Fibroblast of skin of left biceps (primary cell): Measurements from ENCODE around the gene CDH2.
A peak's percentile ranks its signal among the peaks of the same experiment; 100 is the strongest.

Experiments used
- DNase-seq, 2 experiments: peaks; one replicate each; pipeline ENCODE4 v3.0.0-alpha.2; 2013; ENCODE audit warnings: low read depth in 2 of 2

Gene CDH2

DNA sequence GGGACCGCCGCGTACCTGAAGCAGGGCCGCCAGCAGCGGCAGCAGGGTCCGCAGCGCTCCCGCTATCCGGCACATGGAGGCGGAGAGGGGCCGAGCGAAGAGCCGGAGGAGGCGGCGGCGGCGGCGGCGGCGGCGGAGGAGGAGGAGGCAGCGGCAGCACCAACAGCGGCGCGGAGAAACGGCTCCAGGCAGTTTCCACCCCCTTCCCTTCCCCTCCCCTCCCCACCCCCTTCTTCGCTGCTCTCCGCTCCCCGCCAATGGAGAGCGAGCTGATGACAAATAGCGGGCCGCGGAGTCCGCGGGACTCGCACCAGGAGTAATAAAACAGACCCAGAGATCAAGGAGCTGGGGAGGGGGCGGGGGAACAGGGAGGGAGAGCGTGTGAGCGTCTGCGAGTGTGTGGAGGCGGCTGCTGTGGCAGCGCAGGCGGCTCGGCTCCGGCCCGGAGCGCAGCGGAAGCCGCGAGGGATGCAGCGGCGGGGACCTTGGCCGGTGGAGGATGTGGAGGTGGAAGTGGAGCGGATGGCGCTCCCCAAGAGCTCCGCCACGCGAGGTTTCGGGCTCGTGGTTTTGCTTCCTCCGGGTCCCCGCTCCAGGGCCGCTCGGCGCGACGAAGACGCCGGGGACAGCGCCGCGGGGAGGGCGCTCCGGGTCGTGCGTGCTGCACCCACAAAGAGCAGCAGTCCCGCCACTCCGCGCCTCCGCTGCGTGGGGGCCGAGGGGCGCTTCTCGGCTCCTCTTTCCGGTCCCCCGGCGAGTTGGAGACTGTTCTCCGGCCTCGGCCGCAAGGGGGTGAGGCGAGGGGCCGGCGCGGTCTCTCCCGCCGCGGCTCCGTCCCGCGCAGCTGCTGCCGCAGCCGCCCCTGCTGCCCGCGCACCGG is at the start of gene CDH2:
CDH2 (minus strand) TSS at position 183 of the 880 bp plus-strand sequence; CDS start at position 75, 108 bp downstream.
- DNase-seq = peak; percentile 86 to 88

DNA sequence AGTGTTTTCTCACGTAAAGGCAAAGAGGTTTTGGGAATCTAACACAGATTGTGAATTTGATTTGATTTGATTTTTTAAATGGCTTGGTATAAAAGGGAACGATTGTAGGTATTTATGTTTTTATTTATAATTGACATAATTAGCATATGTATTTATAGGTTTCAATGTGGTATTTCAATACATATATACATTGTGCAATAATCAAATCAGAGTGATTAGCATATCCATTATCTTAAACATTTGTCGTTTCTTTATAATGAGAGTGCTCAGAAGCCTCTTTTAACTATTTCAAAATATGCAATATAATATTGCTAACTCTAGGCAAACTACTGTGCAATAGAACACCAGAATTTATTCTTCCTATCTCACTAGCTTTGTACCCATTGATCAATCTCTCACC is 35.1 kb upstream of the CDH2 start:
- DNase-seq = no peak

DNA sequence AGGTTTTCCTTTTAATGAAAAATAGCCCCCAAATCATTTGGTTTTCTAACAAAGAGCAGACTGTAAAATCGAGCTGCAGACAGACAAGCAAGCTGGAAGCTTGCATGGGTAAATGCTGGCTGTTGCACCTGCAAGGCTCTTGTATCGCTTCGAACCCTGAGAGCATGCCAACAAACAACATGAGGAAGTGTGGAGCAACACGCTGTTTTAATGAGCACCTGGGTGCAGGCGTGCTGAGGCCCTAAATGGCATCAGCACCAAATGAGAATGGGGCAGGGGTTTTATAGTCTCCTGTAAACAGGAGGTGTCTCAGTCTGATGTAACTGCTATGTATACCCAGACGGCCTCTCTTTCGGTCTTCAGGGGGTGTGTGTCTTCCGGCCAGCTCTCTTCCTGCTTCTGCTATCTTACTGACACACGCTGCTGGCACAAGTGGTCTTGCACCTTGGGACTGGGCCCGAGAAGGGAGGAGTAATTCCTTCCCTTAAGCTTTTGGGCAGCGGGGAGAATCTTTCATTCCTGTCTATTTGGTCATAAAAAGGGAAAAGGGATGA is 31.9 kb upstream of the CDH2 start:
- no peak for DNase-seq

GRCh38 chr18:28208268-28208667 is 31.3 kb upstream of the CDH2 start:
- DNase-seq = no peak

DNA sequence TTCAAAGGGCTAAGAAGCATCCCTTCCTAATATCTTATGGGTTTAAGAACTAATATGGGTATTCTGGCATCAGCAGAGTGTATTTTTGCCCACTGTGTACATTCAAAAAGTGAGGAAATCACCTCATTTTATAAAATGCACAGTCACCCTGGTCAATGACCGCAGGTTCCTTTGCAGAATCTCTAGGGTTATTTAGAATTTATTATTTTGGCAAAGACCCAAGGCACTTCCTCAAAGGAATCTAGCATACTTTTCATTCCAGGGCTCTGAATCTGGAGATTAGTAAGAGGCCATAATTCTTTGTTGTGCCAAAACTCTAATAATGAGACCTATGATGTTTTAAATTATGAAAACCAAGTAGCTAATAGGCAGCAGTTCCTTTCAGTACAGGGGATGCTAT is 27.2 kb upstream of the CDH2 start:
- DNase-seq = peak; percentile 77 to 82

DNA sequence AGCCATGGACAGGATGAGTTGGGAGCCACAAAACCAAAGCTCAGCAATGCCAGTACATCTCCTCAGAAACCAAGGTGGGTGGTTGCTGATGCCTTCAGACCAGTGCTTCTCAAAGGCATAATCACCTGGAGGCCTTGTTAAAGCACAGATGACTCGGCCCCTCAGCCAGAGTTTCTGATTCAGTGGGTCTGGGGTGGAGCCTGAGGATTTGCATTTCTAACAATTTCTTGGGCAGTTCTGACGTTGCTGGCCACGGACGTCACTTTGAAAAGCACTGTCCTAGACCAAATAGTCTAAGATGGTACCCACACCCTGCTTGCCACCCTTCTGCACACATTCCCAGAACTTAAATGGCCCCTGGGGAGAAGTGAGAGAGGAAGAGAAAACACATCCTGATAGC is 24.1 kb upstream of the CDH2 start:
- no peak for DNase-seq

DNA sequence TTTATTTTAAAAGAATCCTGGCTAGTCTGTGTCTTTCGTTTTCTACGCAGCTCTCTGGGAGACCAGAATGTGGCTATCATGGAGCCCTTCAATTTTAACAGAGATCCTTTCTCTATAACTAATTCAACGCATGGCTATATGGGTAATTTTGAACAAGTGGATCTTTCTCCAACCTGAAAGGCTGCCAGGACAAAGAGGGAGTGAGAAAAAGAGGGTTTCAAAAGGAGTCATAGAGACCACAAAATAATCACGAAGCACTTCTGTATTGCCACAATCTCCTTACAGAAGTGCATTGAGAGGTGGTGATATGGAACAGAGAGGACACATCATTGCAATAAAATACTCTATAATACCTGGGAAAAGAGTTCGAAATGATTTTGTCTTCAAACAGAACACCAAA is 21.7 kb upstream of the CDH2 start:
- no peak for DNase-seq

DNA sequence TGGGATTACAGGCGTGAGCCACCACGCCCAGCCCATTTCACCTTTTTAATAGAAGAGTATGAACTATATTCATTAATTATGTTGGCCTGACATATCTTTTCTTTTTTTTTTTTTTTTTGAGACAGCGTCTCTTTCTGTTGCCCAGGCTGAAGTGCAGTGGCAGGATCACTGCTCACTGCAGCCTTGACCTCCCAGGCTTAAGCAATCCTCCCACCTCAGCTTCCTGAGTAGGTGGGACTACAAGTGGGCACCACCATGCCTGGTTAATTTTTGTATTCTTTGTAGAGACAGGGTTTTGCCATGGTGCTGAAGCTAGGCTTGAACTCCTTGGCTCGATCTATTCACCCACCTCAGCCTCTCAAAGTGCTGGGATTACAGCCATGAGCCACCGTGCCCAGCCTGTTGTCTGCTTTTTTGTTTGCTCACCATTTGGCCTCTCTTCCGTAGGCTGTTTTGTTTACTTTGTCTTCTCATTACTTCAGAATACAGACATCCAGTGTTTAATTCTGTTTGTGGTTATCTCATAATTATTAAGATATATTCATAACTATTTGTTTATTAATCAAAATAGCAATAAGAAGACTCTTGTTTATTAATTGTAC is 16.3 kb upstream of the CDH2 start:
- DNase-seq = no peak

- peak in 1 of 2 experiments; percentile 38 for DNase-seq
Observed at GRCh38 chr18:28189400-28190239, 12.7 kb upstream of the CDH2 start.

- no peak for DNase-seq
Observed at GRCh38 chr18:28185121-28185520, 8.2 kb upstream of the CDH2 start.

DNA sequence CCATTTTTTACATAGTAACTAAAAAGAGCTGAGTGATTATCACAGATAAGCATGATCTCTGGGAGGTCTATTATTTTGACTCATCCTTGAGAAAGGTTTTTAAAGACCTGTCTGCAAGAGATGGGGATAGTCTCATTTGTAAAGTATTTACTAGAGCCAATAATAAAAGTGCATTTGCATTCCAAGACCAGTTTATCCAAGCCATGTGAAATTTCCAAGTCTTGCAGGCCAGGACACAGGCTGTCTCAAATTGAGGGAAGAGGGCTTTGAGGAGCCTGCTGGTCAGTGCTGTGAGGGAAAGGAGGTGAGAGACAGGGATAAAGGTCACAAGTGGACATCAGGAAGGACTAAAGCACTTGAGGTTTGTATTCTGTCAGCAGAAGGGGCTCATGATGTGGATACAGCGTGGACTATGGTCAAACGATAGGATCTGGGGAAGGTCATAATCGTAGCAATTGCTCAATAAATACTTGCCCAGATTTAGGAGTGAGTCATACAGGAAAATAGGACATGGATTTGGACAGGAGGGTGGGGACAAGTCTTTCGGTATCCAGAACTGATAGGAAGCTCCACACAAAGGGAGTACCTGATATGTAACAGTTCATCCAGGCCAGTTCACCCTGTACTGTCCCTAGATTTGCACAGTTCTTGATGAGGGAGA is 6.6 kb upstream of the CDH2 start:
- DNase-seq = peak in 1 of 2 experiments; percentile 32

- no peak for DNase-seq
Observed at GRCh38 chr18:28181616-28182015, 4.7 kb upstream of the CDH2 start.

GRCh38 chr18:28178720-28179119 is 1.8 kb upstream of the CDH2 start:
- DNase-seq = no peak

- peak in 1 of 2 experiments; percentile 35 for DNase-seq
Observed at GRCh38 chr18:28177828-28178635, 1.1 kb upstream of the CDH2 start.

- DNase-seq = no peak
Observed at GRCh38 chr18:28176698-28176947, 307 bp downstream of the CDH2 start.

GRCh38 chr18:28175930-28176697 is 816 bp downstream of the CDH2 start:
- no peak for DNase-seq

GRCh38 chr18:28175150-28175929 is 1.6 kb downstream of the CDH2 start:
- peak in 1 of 2 experiments; percentile 15 for DNase-seq

DNA sequence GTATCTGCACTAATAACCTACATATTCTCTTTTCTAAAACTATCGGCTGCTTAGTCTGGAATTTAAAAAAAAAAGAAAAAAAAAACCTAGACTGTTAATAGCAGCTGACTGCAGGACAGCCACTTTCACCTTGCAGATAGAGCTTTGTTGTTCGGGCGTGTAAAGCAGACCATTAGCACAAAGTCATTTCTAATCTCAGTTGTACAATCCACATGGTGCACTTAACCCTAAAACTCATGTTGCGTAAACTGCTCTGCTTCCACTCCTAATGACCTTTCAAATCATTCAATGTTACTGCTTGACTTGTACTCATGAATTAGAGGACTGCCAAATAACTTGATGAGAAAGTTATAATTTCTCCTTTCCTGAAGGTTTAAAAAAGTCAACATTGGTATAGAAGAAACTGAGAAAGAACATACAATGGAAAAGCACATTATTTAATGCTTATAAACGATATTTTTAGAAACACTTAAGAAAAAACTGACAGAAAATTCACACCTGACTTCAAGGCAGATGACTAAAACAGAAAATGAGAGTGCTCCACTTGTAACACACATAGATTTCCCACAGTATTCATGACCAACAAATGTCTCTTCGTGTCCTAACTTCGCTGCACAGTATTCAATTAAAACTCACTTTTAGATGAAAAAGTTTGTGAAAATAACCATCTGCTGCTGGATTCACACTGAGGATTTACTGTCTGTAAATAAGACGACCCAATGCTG is 2.6 kb downstream of the CDH2 start:
- no peak for DNase-seq

DNA sequence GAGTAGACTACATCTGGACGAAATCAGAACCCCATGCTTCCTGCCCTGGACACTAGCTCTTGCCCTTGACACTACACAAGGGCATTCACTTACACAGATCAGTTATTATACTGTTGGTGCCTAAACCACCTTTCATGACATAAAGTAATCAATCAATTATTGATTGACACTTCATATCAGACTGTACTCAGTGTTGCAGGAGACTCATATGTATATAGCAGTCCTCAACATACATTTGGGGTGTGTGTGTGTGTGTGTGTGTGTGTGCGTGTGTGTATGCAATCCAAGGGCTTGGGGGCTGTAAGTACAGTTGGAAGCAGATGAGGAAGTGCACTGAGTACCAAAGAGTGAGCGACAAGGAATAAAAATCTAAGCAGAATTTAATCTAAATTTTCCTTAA is 5.1 kb downstream of the CDH2 start:
- DNase-seq = no peak
